ENCODE data around the gene PAX5.

Gene PAX5

DNA sequence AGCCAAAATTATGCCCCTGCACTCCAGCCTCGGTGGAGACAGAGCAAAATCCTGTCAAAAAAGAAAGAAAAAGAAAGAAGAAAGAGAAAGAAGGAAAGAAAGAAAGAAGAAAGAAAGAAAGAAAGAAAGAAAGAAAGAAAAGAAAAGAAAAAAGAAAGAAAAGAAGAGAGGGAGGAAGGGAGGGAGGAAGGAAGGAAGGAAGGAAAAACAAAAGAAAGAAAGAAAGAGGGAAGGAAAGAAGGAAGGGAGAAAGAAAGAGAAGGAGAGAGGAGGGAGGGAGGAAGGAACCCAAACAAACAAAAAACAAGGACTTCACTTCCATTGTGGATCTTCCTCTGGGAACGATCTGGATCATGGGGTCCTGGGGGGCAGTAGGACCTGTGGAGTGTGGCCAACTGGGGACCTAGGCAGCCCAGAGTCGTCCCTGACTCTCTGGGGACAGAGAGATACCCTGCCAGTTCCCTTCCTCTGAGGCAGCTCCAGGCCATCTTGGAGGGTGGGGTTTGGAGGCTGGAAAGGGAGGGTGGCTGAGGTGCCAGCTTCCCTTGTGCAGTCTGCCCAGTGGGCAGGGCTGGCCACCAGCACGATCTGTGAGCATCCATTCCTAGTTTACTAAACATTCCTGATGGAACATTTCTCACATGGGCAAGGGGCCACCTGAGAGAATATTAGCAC, 216.8 kb downstream of the PAX5 start:
- ATAC-seq = no peak
- H3K4me1 Mint-ChIP-seq = no peaks in the 10 kb centered on the region
- no peaks in the 10 kb centered on the region for H3K36me3 Mint-ChIP-seq (ENCODE audit: low read depth)
- H3K9me3 Mint-ChIP-seq = no peaks in the 10 kb centered on the region
- H3K4me3 Mint-ChIP-seq = no peak overlapping the region
- H3K27me3 Mint-ChIP-seq = peaks cover 38% of the 10 kb centered on the region
- no peak overlapping the region for H3K27ac Mint-ChIP-seq
- DNase-seq = no peak

DNA sequence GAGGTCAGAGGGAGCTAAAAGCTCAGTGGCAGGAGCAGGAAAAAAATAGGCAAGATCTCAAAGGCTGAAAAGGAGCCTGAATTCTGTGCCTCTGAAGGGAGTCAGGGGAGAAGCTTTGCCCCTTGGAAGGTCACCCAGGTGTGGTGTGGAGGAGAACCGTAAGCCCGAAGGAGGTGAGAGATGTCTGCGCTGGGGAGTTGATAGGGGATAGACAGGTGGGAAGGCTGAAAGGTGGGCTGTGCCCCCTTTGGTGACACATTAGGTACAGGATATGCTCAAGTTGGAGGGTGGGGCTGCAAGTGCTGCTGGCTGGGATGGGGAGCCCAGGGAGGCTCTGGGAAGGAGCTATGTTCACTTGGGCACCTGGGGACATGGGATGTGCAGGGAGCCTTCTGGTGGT, 217.7 kb downstream of the PAX5 start:
- Mint-ChIP-seq H3K27me3 (peaks cover 36% of the 10 kb centered on the region), H3K4me3 (no peak overlapping the region), H3K27ac (no peak overlapping the region), H3K9me3 (no peaks in the 10 kb centered on the region), H3K4me1 (no peaks in the 10 kb centered on the region), H3K36me3 (ENCODE audit: low read depth) (no peaks in the 10 kb centered on the region)
- ATAC-seq (no peak), DNase-seq (no peak)

DNA sequence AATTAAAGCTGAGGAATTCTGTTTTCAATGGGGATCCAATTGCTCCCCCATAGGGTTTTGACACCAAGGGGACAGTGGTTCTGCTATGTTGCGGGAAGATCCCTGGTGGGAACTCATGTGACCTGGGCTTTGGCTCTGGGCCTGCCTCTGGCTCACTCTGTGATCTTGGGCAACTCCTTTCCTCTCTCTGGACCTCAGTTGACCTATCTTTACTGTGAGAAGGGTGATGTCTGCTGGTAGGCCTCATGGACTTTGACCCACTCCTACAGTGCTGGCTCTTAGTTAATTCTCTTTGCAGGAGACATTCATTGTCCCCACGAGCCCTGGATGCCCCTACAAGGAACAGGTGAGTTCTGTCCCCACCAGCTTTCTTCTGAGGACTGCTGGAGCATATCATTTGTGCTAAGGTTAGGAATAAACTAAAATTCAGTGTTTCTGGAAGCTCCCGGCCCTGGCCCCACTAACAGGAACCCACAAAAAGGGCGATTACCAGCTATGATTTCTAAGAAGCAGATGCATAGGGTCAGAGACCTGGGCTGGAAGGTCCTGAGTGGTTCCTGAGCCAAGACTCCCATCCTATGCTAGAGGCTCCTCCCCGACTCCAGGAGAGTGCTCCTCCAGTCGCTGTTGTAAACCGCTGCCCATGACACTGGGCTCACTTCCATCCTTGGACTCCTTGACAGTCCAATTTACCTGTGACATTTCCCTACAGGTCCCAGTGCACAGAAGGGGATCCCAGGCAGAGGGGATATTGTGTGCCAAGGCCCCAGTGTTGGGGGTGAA, 218.3 kb downstream of the PAX5 start:
- H3K9me3 Mint-ChIP-seq = no peaks in the 10 kb centered on the region
- peaks cover 36% of the 10 kb centered on the region for H3K27me3 Mint-ChIP-seq
- no peak overlapping the region for H3K27ac Mint-ChIP-seq
- ATAC-seq (no peak), DNase-seq (no peak)
- H3K4me1 Mint-ChIP-seq = no peaks in the 10 kb centered on the region
- no peak overlapping the region for H3K4me3 Mint-ChIP-seq
- no peaks in the 10 kb centered on the region for H3K36me3 Mint-ChIP-seq (ENCODE audit: low read depth)

DNA sequence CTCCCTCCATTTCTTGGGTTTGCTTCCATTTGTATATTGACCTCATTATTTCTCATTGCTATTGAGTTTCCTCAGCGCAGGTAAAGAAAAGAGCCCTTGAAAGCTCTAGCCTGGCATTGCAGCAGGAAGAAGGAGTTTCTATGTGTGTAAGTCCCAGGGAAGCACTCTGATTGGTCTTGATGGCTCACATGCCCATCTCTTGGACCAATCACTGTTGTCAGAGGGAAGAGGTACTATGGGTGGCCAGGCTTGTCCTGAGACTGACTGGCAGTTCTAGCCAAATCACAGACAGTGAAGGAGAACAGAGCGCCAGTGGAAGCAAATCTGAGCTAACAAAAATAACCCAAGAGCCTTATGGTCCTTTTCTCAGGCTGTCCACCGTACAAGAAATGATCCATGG, 219.0 kb downstream of the PAX5 start:
- Mint-ChIP-seq H3K27me3 (peaks cover 33% of the 10 kb centered on the region), H3K4me1 (no peaks in the 10 kb centered on the region), H3K27ac (no peak overlapping the region), H3K4me3 (no peak overlapping the region), H3K9me3 (no peaks in the 10 kb centered on the region), H3K36me3 (ENCODE audit: low read depth) (no peaks in the 10 kb centered on the region)
- ATAC-seq (no peak), DNase-seq (no peak)

- Mint-ChIP-seq H3K27me3 (peaks cover 24% of the 10 kb centered on the region), H3K9me3 (no peaks in the 10 kb centered on the region), H3K4me3 (no peak overlapping the region), H3K4me1 (no peaks in the 10 kb centered on the region), H3K36me3 (ENCODE audit: low read depth) (no peaks in the 10 kb centered on the region), H3K27ac (no peak overlapping the region)
- DNase-seq (no peak), ATAC-seq (no peak)
Observed at GRCh38 chr9:36813154-36813553, 220.9 kb downstream of the PAX5 start.

GRCh38 chr9:36812556-36812955, 221.5 kb downstream of the PAX5 start:
- no peaks in the 10 kb centered on the region for H3K9me3 Mint-ChIP-seq
- no peaks in the 10 kb centered on the region for H3K36me3 Mint-ChIP-seq (ENCODE audit: low read depth)
- H3K4me1 Mint-ChIP-seq = no peaks in the 10 kb centered on the region
- H3K27ac Mint-ChIP-seq = no peak overlapping the region
- no peak overlapping the region for H3K4me3 Mint-ChIP-seq
- DNase-seq (no peak), ATAC-seq (no peak)
- H3K27me3 Mint-ChIP-seq = peaks cover 20% of the 10 kb centered on the region

- peaks cover 4% of the 10 kb centered on the region for H3K27me3 Mint-ChIP-seq
- no peaks in the 10 kb centered on the region for H3K4me1 Mint-ChIP-seq
- ATAC-seq = no peak
- DNase-seq = no peak
- no peak overlapping the region for H3K27ac Mint-ChIP-seq
- H3K36me3 Mint-ChIP-seq (ENCODE audit: low read depth) = no peaks in the 10 kb centered on the region
- no peaks in the 10 kb centered on the region for H3K9me3 Mint-ChIP-seq
- no peak overlapping the region for H3K4me3 Mint-ChIP-seq
Observed at GRCh38 chr9:36808251-36808650, 225.8 kb downstream of the PAX5 start.

DNA sequence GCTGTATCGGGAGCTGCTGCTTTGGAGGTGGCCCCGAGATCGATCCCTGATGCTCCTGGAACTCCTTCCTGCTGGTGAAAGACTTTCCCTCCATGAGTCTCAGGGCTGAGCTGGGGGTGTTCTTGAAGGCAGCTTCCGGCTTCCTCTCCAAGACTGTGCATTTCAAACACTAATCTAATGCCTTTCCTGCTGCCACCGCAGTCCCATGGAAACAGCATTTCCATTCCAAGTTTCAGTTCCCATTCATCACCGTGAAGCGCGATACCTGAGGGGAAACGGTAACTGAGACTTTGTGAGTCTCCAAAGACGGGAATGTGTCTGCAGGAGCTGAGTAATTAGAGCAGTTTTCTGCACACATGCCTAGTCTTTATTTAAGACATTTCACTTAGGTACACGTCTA, 230.1 kb downstream of the PAX5 start:
- no peak for ATAC-seq
- Mint-ChIP-seq H3K27me3 (peaks cover 2% of the 10 kb centered on the region), H3K4me1 (no peaks in the 10 kb centered on the region), H3K27ac (no peak overlapping the region), H3K36me3 (ENCODE audit: low read depth) (no peaks in the 10 kb centered on the region), H3K4me3 (no peak overlapping the region), H3K9me3 (no peaks in the 10 kb centered on the region)
- no peak for DNase-seq

DNA sequence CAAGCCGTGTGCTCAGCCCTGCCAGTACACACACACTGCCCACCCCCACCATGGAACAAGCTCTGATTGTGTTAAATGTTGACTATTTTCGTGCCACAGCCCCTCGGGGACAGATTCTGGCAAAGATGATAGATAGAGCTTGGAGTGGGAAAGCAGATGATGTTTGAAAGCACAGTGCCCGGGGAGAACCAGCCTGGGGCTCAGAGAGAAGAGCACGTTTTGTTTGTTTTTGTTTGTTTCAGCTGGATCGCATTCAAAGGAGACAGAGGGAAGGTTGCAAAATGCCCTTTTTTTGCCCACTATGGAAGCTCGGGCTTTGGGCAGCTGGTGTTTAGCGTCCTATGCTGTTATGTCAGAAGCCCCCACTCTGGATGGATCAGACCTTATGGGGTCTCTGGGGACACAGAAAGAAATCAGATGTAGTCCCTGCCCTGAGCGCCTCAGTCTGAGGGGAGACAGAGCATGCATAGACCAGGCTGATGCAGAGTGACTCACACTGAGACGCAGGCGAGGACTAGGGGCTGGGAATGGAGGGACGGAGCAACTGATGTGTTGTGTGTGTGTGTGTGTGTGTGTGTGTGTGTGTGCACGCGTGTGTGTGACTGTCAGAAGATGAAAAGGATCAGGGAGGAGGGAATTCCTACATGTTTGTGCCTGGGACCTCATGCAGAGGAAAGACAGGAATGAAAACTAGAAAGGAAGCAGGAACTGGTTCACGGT, 231.7 kb downstream of the PAX5 start:
- Mint-ChIP-seq H3K9me3 (no peaks in the 10 kb centered on the region), H3K27ac (no peak overlapping the region), H3K27me3 (peaks cover 5% of the 10 kb centered on the region), H3K36me3 (ENCODE audit: low read depth) (no peaks in the 10 kb centered on the region), H3K4me3 (no peak overlapping the region), H3K4me1 (no peaks in the 10 kb centered on the region)
- DNase-seq (no peak), ATAC-seq (no peak)

DNA sequence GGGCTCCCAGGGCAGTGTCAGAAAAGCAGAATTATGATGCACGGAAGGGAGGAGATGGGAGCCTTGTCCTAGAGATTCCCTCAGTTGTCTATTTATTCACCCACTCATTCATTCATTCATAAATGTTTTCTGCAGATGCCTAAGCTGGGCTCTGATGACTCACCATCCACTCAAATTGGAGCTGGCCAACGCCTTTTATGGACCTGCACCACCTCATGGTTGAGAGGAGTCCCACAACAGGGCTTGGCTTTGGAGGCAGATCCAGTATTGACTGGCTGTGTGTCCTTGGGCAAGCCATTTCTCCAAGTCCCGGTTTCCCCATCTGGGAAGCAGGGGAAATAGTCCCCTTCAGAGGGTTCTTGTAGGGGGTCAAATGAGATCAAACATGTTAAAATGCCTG, 233.6 kb downstream of the PAX5 start:
- peaks cover 5% of the 10 kb centered on the region for H3K27me3 Mint-ChIP-seq
- H3K9me3 Mint-ChIP-seq = no peaks in the 10 kb centered on the region
- no peaks in the 10 kb centered on the region for H3K36me3 Mint-ChIP-seq (ENCODE audit: low read depth)
- DNase-seq (no peak), ATAC-seq (no peak)
- H3K4me3 Mint-ChIP-seq = no peak overlapping the region
- no peaks in the 10 kb centered on the region for H3K4me1 Mint-ChIP-seq
- no peak overlapping the region for H3K27ac Mint-ChIP-seq

DNA sequence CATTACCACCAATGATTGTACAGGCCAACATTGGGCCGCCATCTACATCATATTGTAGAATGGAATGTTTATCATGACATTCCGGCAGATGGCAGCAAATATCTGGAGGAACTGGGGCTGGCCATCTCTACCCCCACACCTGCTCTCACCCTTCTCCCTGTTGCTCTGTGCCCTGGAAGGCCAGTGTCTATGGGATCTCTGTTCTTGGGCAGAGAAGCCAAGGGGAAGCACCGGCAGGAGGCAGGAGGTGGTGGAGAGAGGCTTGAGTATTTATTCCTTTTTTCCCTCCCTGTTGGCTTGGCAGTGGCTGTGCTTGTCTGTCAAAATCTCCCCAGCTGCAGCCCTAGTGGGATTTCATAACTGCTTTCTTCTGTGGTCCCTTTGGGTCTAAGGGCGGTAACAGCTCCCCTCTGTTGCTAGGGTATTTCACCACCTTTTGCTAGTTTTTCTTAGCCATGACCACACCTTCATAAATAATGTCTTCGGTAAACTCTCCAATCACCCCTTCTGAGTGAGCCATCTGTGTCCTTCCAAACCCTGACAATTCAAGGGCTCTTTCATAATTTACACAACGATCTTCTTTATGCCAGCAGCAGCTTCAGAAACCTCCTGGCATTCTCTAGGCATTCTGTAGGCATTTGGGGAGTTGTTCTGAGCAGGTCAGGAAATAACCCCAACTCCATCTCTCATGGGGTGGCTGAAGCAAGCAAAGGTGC, 235.6 kb downstream of the PAX5 start:
- ATAC-seq = no peak
- H3K4me3 Mint-ChIP-seq = no peak overlapping the region

DNA sequence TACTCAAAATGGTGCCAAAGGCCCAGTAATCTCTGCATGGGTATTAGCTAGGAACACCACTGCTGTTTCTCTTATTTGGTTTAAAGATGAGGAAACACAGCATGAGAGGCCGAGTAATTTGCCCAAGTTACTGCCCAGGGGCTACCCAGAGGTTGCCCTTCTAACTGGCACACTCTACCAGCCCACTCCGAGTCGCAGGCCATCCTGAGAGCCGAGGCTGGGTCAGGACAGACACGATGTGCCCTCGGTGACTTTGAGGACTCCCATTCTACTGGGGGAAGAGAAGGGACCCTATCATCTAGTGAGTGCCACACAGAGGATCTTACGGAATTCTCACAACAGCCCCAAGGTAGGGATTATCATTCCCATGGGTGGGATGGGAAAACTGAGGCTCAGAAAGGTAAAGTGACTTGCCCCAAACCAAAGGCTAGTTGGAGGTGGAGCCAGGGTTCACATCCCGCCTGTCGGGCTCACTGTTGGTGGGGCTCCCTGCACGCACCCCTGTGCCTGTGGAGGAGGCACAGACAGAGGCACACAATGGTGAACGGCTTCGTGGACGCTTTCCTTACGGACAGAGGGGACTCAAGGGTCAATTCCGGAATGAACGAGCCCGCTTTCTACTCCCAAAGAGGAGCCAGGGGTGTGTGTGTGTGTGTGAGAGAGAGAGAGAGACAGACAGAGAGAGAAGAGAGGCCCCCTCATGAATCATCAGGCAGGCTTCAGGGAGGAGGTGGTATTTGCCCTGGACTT, 236.4 kb downstream of the PAX5 start:
- ATAC-seq = no peak
- Mint-ChIP-seq H3K27ac (no peak overlapping the region), H3K4me1 (no peaks in the 10 kb centered on the region), H3K36me3 (ENCODE audit: low read depth) (peaks cover 5% of the 10 kb centered on the region), H3K27me3 (peaks cover 5% of the 10 kb centered on the region), H3K9me3 (peaks cover 11% of the 10 kb centered on the region), H3K4me3 (no peak overlapping the region)
- DNase-seq = no peak

More for the DNA sequence above, 235.6 kb downstream of the PAX5 start:
- H3K27me3 Mint-ChIP-seq = peaks cover 5% of the 10 kb centered on the region
- no peak for DNase-seq
- H3K9me3 Mint-ChIP-seq = peaks cover 3% of the 10 kb centered on the region
- no peak overlapping the region for H3K27ac Mint-ChIP-seq
- no peaks in the 10 kb centered on the region for H3K36me3 Mint-ChIP-seq (ENCODE audit: low read depth)
- no peaks in the 10 kb centered on the region for H3K4me1 Mint-ChIP-seq

- Mint-ChIP-seq H3K27ac (no peak overlapping the region), H3K4me1 (no peaks in the 10 kb centered on the region), H3K27me3 (peaks cover 8% of the 10 kb centered on the region), H3K36me3 (ENCODE audit: low read depth) (peaks cover 5% of the 10 kb centered on the region), H3K4me3 (no peak overlapping the region), H3K9me3 (peaks cover 13% of the 10 kb centered on the region)
- ATAC-seq (no peak), DNase-seq (no peak)
Observed at GRCh38 chr9:36796671-36797419, 237.2 kb downstream of the PAX5 start.

Measured in activated naive CD8-positive, alpha-beta T cell treated with anti-CD3 and anti-CD28 coated beads, Interleukin-2, amount 50 U/mL, for 24 hours (primary cell).